ENCODE results near the gene ARHGEF16. TPM values are rescaled to one million over a fixed set of nuclear protein-coding genes. Genes with fewer than 3 reads are reported as not detected.

Gene ARHGEF16
- total and polyA plus RNA-seq, 2 experiments from 2014 or later: not detected

DNA sequence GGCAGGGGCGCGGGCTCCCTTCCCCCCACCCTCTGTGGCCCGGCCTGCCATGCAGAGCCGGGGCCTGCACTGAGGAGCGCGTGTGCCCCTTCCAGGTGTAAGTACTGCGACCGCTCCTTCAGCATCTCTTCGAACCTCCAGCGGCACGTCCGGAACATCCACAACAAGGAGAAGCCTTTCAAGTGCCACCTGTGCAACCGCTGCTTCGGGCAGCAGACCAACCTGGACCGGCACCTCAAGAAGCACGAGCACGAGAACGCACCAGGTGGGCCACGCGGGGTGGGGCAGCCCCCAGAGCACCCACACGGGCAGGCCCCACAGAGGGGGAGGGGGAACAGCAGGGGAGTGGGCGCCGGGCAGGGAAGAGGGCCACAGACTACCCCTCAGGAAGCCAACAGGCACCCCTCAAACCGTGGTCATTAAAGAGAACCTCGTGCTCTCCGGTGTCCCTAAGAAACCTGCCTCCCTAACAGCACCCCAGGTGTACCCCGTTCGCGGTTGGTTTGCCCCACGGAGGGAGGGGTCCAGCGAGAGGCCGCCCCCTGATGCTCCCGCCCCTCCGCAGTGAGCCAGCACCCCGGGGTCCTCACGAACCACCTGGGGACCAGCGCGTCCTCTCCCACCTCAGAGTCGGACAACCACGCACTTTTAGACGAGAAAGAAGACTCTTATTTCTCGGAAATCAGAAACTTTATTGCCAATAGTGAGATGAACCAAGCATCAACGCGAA is 28.8 kb upstream of the ARHGEF16 start:
- Histone ChIP-seq H3K9ac (no peak overlapping the region), H4K20me1 (ENCODE audit: insufficient read depth) (no peaks in the 10 kb centered on the region), H3K27ac (no peak overlapping the region), H2AFZ (no peak overlapping the region), H3K9me3 (ENCODE audit: low read depth) (no peaks in the 10 kb centered on the region), H3K4me1 (ENCODE audit: insufficient read depth) (no peaks in the 10 kb centered on the region), H3K9me2 (ENCODE audit: insufficient read depth) (no peaks in the 10 kb centered on the region), H3K4me2 (ENCODE audit: unreplicated experiment) (no peak overlapping the region), H3K27me3 (replicated peaks; ENCODE audit: insufficient read depth) (peaks cover 21% of the 10 kb centered on the region), H3F3A (ENCODE audit: insufficient read depth) (no peaks in the 10 kb centered on the region), H3K36me3 (ENCODE audit: low read depth) (no peaks in the 10 kb centered on the region), H3K4me3 (no peak overlapping the region), H3K79me2 (ENCODE audit: insufficient read depth) (no peaks in the 10 kb centered on the region)
- 73% methylated on average over 38 to 42 of the region's 44 CpGs for WGBS, 2 experiments (ENCODE audit: low coverage in 1 of 2, low lambda C conversion rate in 2 of 2, missing lambda C conversion rate in 2 of 2)
- TF ChIP-seq EZH2 (IDR thresholded peaks at IDR 0.05; ENCODE audit: insufficient read depth, poor library complexity, severe bottlenecking): no peak
- no peak for TF ChIP-seq EZH2phosphoT487 (IDR thresholded peaks at IDR 0.05; ENCODE audit: insufficient read depth, low read depth)
- DNase-seq: no peak
- in situ Hi-C loops (cut with MboI): loop anchor here (10.0 kb wide), 1 partner anchor 1011 kb away; the partner anchor contains the start of gene PEX10

GRCh38 chr1:3426956-3427535 is 27.4 kb upstream of the ARHGEF16 start:
- in situ Hi-C loops (cut with MboI): loop anchor here (10.0 kb wide), 1 partner anchor 1012 kb away; the partner anchor contains the start of gene PEX10
- TF ChIP-seq EZH2 (IDR thresholded peaks at IDR 0.05; ENCODE audit: insufficient read depth, poor library complexity, severe bottlenecking) (no peak), EZH2phosphoT487 (IDR thresholded peaks at IDR 0.05; ENCODE audit: insufficient read depth, low read depth) (no peak)
- WGBS, 2 experiments (ENCODE audit: low coverage in 1 of 2, low lambda C conversion rate in 2 of 2, missing lambda C conversion rate in 2 of 2): 89 to 90% methylated on average over 20 of the region's 20 CpGs
- no peak overlapping the region for H3K27ac ChIP-seq
- H3K9me3 ChIP-seq (ENCODE audit: low read depth): no peaks in the 10 kb centered on the region
- H3K27me3 ChIP-seq (replicated peaks; ENCODE audit: insufficient read depth): peaks cover 11% of the 10 kb centered on the region; the same call in 1 of the 2 replicates
- no peak overlapping the region for H3K4me2 ChIP-seq (ENCODE audit: unreplicated experiment)
- DNase-seq: no peak
- H2AFZ ChIP-seq: no peak overlapping the region
- no peaks in the 10 kb centered on the region for H3K79me2 ChIP-seq (ENCODE audit: insufficient read depth)
- H3K9me2 ChIP-seq (ENCODE audit: insufficient read depth): no peaks in the 10 kb centered on the region
- H3K9ac ChIP-seq: no peak overlapping the region
- no peaks in the 10 kb centered on the region for H3K4me1 ChIP-seq (ENCODE audit: insufficient read depth)
- no peak overlapping the region for H3K4me3 ChIP-seq
- no peaks in the 10 kb centered on the region for H3F3A ChIP-seq (ENCODE audit: insufficient read depth)
- H3K36me3 ChIP-seq (ENCODE audit: low read depth): no peaks in the 10 kb centered on the region
- no peaks in the 10 kb centered on the region for H4K20me1 ChIP-seq (ENCODE audit: insufficient read depth)

GRCh38 chr1:3427711-3428704 is 26.5 kb upstream of the ARHGEF16 start:
- no peak overlapping the region for H2AFZ ChIP-seq
- H3K4me1 ChIP-seq (ENCODE audit: insufficient read depth): no peaks in the 10 kb centered on the region
- H3K27me3 ChIP-seq (replicated peaks; ENCODE audit: insufficient read depth): peaks cover 5% of the 10 kb centered on the region; the same call in 1 of the 2 replicates
- no peaks in the 10 kb centered on the region for H3K9me2 ChIP-seq (ENCODE audit: insufficient read depth)
- H3K36me3 ChIP-seq (ENCODE audit: low read depth): no peaks in the 10 kb centered on the region
- no peaks in the 10 kb centered on the region for H3K9me3 ChIP-seq (ENCODE audit: low read depth)
- no peak overlapping the region for H3K27ac ChIP-seq
- no peaks in the 10 kb centered on the region for H3F3A ChIP-seq (ENCODE audit: insufficient read depth)
- in situ Hi-C loops (cut with MboI): loop anchor here (10.0 kb wide), 1 partner anchor 1013 kb away; the partner anchor contains the start of gene PEX10
- no peak for TF ChIP-seq EZH2 (IDR thresholded peaks at IDR 0.05; ENCODE audit: insufficient read depth, poor library complexity, severe bottlenecking)
- no peak for TF ChIP-seq EZH2phosphoT487 (IDR thresholded peaks at IDR 0.05; ENCODE audit: insufficient read depth, low read depth)
- no peak overlapping the region for H3K4me3 ChIP-seq
- no peaks in the 10 kb centered on the region for H3K79me2 ChIP-seq (ENCODE audit: insufficient read depth)
- no peak overlapping the region for H3K4me2 ChIP-seq (ENCODE audit: unreplicated experiment)
- DNase-seq: no peak
- WGBS, 2 experiments (ENCODE audit: low coverage in 1 of 2, low lambda C conversion rate in 2 of 2, missing lambda C conversion rate in 2 of 2): 63 to 70% methylated on average over 37 of the region's 43 CpGs
- H4K20me1 ChIP-seq (ENCODE audit: insufficient read depth): no peaks in the 10 kb centered on the region
- H3K9ac ChIP-seq: no peak overlapping the region

DNA sequence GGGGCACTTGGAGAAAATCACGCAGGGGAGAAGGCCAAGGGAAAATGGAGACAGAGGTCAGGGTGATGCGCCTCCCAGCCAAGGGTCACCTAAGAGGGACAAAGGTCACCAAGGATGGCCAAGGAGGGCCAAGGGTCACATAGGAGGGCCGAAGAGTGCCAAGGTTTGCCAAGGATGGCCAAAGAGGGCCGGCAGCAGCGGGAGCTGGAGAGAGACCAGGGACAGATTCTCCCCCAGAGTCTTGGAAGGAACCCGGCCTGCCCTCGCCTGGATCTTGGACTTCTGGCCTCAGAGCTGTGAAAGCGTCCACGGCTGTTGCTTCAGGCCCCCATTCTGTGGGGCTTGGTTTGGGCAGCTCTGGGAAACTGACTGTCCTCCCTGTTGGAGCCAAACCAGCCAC is 25.6 kb upstream of the ARHGEF16 start:
- H4K20me1 ChIP-seq (ENCODE audit: insufficient read depth): no peaks in the 10 kb centered on the region
- H3K9me2 ChIP-seq (ENCODE audit: insufficient read depth): no peaks in the 10 kb centered on the region
- H3K4me2 ChIP-seq (ENCODE audit: unreplicated experiment): no peak overlapping the region
- H3K27me3 ChIP-seq (replicated peaks; ENCODE audit: insufficient read depth): peaks cover 1% of the 10 kb centered on the region; the same call in 1 of the 2 replicates
- no peak overlapping the region for H2AFZ ChIP-seq
- DNase-seq: no peak
- H3K36me3 ChIP-seq (ENCODE audit: low read depth): no peaks in the 10 kb centered on the region
- in situ Hi-C loops (cut with MboI): loop anchor here (10.0 kb wide), 1 partner anchor 1014 kb away; the partner anchor contains the start of gene PEX10
- no peaks in the 10 kb centered on the region for H3K9me3 ChIP-seq (ENCODE audit: low read depth)
- H3K27ac ChIP-seq: no peak overlapping the region
- H3K4me1 ChIP-seq (ENCODE audit: insufficient read depth): no peaks in the 10 kb centered on the region
- no peak overlapping the region for H3K9ac ChIP-seq
- no peak for TF ChIP-seq EZH2 (IDR thresholded peaks at IDR 0.05; ENCODE audit: insufficient read depth, poor library complexity, severe bottlenecking)
- no peak for TF ChIP-seq EZH2phosphoT487 (IDR thresholded peaks at IDR 0.05; ENCODE audit: insufficient read depth, low read depth)
- no peak overlapping the region for H3K4me3 ChIP-seq
- no peaks in the 10 kb centered on the region for H3F3A ChIP-seq (ENCODE audit: insufficient read depth)
- H3K79me2 ChIP-seq (ENCODE audit: insufficient read depth): no peaks in the 10 kb centered on the region
- WGBS, 2 experiments (ENCODE audit: low coverage in 1 of 2, low lambda C conversion rate in 2 of 2, missing lambda C conversion rate in 2 of 2): 61 to 78% methylated on average over 7 to 9 of the region's 9 CpGs

Measured in GM23248 (cell line).